K562 (cell line): ENCODE measurements around the gene QSOX2.

Experiments
- FOXM1 ChIP-seq, 2 experiments: fragments of 450-650 bp in 1 of 2; sonication (generic) in 1 of 2; formaldehyde crosslinking in 1 of 2; IDR thresholded peaks; 2 replicates each; pipeline versions ENCODE4 v1.6.1 to v1.9.0; 2017 to 2022; ENCODE audit warnings: low read depth in 2 of 2, mild to moderate bottlenecking in 2 of 2, missing genetic modification reagents in 1 of 2, moderate library complexity in 1 of 2
- LEF1 ChIP-seq: fragments of 450-650 bp; IDR thresholded peaks from 2 replicates; pipeline ENCODE4 v1.6.1; 2016; ENCODE audit warnings: mild to moderate bottlenecking
- NCOR1 ChIP-seq: fragments of 450-650 bp; IDR thresholded peaks from 2 replicates; pipeline ENCODE4 v1.6.1; 2016; ENCODE audit warnings: mild to moderate bottlenecking, moderate library complexity
- POLR2AphosphoS5 ChIP-seq: IDR thresholded peaks from 2 replicates; pipeline ENCODE4 v1.6.1; 2011; ENCODE audit warnings: mild to moderate bottlenecking, low read depth, low read length, moderate library complexity; ENCODE audit not compliant: control insufficient read depth, insufficient read depth
- TBL1XR1 ChIP-seq, 2 experiments: IDR thresholded peaks; 2 replicates each; pipeline ENCODE4 v1.6.1; 2012; ENCODE audit warnings: improper control_type of control experiment in 2 of 2, low read length in 2 of 2, mild to moderate bottlenecking in 1 of 2
- ZNF263 ChIP-seq: sonication (generic); formaldehyde crosslinking; IDR thresholded peaks from 2 replicates; pipeline ENCODE4 v1.8.0; 2022; ENCODE audit warnings: mild to moderate bottlenecking, missing genetic modification reagents, borderline replicate concordance
- TF ChIP-seq, protein P1 (sequence below): fragments of 450-650 bp; IDR thresholded peaks from 2 replicates; pipeline ENCODE4 v1.6.1; 2016; ENCODE audit warnings: low read depth

DNA sequence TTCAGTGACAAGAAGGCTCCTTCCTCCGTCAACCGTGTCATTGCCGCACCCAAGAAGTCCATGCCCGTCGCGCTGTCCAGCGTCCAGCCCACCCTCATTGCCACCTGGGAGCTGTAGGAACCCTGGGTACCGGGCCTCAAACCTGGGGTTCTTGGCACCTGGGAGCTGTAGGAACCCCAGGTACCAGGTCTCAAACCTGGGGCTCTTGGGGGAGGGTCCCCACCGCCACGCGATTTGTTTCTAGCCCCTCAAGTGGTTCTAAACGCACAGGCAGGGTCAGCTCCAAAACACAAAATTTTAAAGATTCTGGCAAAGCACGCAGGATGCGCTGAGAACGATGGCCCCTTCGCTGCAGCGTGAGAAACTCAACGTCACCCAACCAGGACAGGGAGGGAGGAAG, 58.4 kb downstream of the QSOX2 start:
- TF ChIP-seq NCOR1 (no peak), LEF1 (no peak), ZNF263 (no peak), TBL1XR1 (IDR thresholded peaks at IDR 0.05; ENCODE audit: low read length in 2 of 2) (no peak), FOXM1 (IDR thresholded peaks at IDR 0.05; ENCODE audit: low read depth) (no peak), FOXM1 (CRISPR knock-in tag; IDR thresholded peaks at IDR 0.05; ENCODE audit: low read depth) (no peak), POLR2AphosphoS5 (no peak)
- TF ChIP-seq, protein P1, sequence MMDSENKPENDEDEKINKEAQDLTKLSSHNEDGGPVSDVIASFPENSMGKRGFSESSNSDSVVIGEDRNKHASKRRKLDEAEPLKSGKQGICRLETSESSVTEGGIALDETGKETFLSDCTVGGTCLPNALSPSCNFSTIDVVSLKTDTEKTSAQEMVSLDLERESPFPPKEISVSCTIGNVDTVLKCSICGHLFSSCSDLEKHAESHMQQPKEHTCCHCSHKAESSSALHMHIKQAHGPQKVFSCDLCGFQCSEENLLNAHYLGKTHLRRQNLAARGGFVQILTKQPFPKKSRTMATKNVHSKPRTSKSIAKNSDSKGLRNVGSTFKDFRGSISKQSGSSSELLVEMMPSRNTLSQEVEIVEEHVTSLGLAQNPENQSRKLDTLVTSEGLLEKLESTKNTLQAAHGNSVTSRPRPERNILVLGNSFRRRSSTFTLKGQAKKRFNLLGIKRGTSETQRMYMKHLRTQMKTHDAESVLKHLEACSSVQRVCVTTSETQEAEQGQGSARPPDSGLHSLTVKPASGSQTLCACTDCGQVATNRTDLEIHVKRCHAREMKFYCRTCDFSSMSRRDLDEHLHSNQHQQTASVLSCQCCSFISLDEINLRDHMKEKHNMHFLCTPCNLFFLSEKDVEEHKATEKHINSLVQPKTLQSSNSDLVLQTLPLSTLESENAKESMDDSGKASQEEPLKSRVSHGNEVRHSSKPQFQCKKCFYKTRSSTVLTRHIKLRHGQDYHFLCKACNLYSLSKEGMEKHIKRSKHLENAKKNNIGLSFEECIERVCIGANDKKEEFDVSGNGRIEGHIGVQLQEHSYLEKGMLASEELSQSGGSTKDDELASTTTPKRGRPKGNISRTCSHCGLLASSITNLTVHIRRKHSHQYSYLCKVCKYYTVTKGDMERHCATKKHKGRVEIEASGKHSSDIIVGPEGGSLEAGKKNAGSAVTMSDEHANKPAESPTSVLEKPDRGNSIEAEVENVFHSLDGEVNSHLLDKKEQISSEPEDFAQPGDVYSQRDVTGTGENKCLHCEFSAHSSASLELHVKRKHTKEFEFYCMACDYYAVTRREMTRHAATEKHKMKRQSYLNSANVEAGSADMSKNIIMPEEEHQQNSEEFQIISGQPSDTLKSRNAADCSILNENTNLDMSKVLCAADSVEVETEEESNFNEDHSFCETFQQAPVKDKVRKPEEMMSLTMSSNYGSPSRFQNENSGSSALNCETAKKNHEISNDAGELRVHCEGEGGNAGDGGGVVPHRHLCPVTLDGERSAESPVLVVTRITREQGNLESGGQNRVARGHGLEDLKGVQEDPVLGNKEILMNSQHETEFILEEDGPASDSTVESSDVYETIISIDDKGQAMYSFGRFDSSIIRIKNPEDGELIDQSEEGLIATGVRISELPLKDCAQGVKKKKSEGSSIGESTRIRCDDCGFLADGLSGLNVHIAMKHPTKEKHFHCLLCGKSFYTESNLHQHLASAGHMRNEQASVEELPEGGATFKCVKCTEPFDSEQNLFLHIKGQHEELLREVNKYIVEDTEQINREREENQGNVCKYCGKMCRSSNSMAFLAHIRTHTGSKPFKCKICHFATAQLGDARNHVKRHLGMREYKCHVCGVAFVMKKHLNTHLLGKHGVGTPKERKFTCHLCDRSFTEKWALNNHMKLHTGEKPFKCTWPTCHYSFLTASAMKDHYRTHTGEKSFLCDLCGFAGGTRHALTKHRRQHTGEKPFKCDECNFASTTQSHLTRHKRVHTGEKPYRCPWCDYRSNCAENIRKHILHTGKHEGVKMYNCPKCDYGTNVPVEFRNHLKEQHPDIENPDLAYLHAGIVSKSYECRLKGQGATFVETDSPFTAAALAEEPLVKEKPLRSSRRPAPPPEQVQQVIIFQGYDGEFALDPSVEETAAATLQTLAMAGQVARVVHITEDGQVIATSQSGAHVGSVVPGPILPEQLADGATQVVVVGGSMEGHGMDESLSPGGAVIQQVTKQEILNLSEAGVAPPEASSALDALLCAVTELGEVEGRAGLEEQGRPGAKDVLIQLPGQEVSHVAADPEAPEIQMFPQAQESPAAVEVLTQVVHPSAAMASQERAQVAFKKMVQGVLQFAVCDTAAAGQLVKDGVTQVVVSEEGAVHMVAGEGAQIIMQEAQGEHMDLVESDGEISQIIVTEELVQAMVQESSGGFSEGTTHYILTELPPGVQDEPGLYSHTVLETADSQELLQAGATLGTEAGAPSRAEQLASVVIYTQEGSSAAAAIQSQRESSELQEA, result no peak
